SK-N-SH (cell line): ENCODE results near the gene COL15A1. TPM values are rescaled to one million over a fixed set of nuclear protein-coding genes. Genes with fewer than 3 reads are reported as not detected.

Source experiments
- CTCF ChIA-PET: fragments of 300-600, 350-600 bp; formaldehyde crosslinking; extraction: SDS; loops from one replicate; lab custom pipeline; 2021; lab: Yijun Ruan, JAX
- POLR2A ChIA-PET: fragments of 350-600 bp; sonication (Branson Sonifier 250); formaldehyde crosslinking; extraction: SDS; loops from one replicate; lab custom pipeline; 2020; ENCODE audit warnings: antibody characterized with exemption, inconsistent platforms; lab: Yijun Ruan, JAX
- DNase-seq: peaks from one replicate; pipeline ENCODE4 v3.0.0; 2012
- H2AFZ ChIP-seq: fragments of 200-600 bp; sonication (generic); 2 replicates; pipeline ENCODE4 v1.8.1; 2016; ENCODE audit warnings: antibody characterized with exemption, mild to moderate bottlenecking, low read depth
- H3F3A ChIP-seq: fragments of 200-600 bp; sonication (generic); replicated peaks from 2 replicates; pipeline ENCODE3; 2016; ENCODE audit warnings: antibody characterized with exemption, mild to moderate bottlenecking; ENCODE audit not compliant: insufficient read depth
- H3K27ac ChIP-seq, 2 experiments: fragments of 200-500 bp in 1 of 2; fragments of 200-600 bp in 1 of 2; sonication (Bioruptor generic) in 1 of 2; sonication (generic), shearing (Covaris generic) in 1 of 2; 2 replicates each; pipeline versions ENCODE4 v1.5.1 to v1.6.1; 2014 to 2016; ENCODE audit warnings: low read depth in 2 of 2, inconsistent platforms in 1 of 2, low read length in 1 of 2, mild to moderate bottlenecking in 1 of 2, mixed read lengths in 1 of 2
- H3K27me3 ChIP-seq: fragments of 200-600 bp; sonication (generic), shearing (Covaris generic); 2 replicates; pipeline ENCODE4 v1.6.1; 2016; ENCODE audit warnings: mixed run types; ENCODE audit not compliant: insufficient read depth
- H3K36me3 ChIP-seq, 2 experiments: fragments of 200-500 bp in 1 of 2; fragments of 200-600 bp in 1 of 2; sonication (Bioruptor generic) in 1 of 2; sonication (generic) in 1 of 2; replicated peaks in 1 of 2; 2 replicates each; pipeline versions ENCODE3 to v1.5.1; 2014 to 2016; ENCODE audit warnings: low read length in 1 of 2, mild to moderate bottlenecking in 1 of 2; ENCODE audit not compliant: insufficient read depth in 2 of 2, control insufficient read depth in 1 of 2
- H3K4me1 ChIP-seq, 2 experiments: fragments of 200-500 bp in 1 of 2; fragments of 200-600 bp in 1 of 2; sonication (Bioruptor generic) in 1 of 2; sonication (generic), shearing (Covaris generic) in 1 of 2; 2 replicates each; pipeline versions ENCODE4 v1.5.1 to v1.6.1; 2014 to 2016; ENCODE audit warnings: low read depth in 1 of 2, low read length in 1 of 2, mixed run types in 1 of 2; ENCODE audit not compliant: insufficient read depth in 2 of 2, control insufficient read depth in 1 of 2
- H3K4me2 ChIP-seq: fragments of 200-600 bp; sonication (generic), shearing (Covaris generic); 2 replicates; pipeline ENCODE4 v1.6.1; 2017; ENCODE audit warnings: mixed run types
- H3K4me3 ChIP-seq, 2 experiments: fragments of 200-500 bp in 1 of 2; fragments of 200-600 bp in 1 of 2; sonication (Bioruptor generic) in 1 of 2; sonication (generic), shearing (Covaris generic) in 1 of 2; 2 replicates each; pipeline versions ENCODE4 v1.5.1 to v1.8.1; 2014 to 2016; ENCODE audit warnings: low read depth in 2 of 2, inconsistent platforms in 1 of 2, low read length in 1 of 2, mild to moderate bottlenecking in 1 of 2, mixed read lengths in 1 of 2, moderate library complexity in 1 of 2
- H3K79me2 ChIP-seq: fragments of 200-600 bp; sonication (generic); 2 replicates; pipeline ENCODE4 v1.8.1; 2017; ENCODE audit warnings: mild to moderate bottlenecking; ENCODE audit not compliant: insufficient read depth
- H3K9ac ChIP-seq: fragments of 200-600 bp; sonication (generic); 2 replicates; pipeline ENCODE4 v1.6.1; 2017; ENCODE audit warnings: mixed run types
- H3K9me2 ChIP-seq: fragments of 200-600 bp; sonication (generic); 2 replicates; pipeline ENCODE4 v1.6.1; 2017; ENCODE audit warnings: mixed run types
- H3K9me3 ChIP-seq: fragments of 200-600 bp; sonication (generic); 2 replicates; pipeline ENCODE4 v1.6.1; 2017; ENCODE audit warnings: mixed run types, mild to moderate bottlenecking, moderate library complexity
- H4K20me1 ChIP-seq: fragments of 200-600 bp; sonication (generic); 2 replicates; pipeline ENCODE4 v1.6.1; 2017; ENCODE audit warnings: mild to moderate bottlenecking, mixed run types; ENCODE audit not compliant: insufficient read depth
- CHD2 ChIP-seq: fragments of 150-350 bp; IDR thresholded peaks from 2 replicates; pipeline ENCODE4 v1.6.1; 2018; ENCODE audit warnings: low read length; ENCODE audit not compliant: partially characterized antibody
- CTCF ChIP-seq: fragments of 200-600 bp; sonication (generic); IDR thresholded peaks from 2 replicates; pipeline ENCODE4 v1.6.1; 2017; ENCODE audit warnings: antibody characterized with exemption, mild to moderate bottlenecking, moderate library complexity
- ELF1 ChIP-seq: IDR thresholded peaks from 2 replicates; pipeline ENCODE4 v1.4.0; 2012
- EZH2phosphoT487 ChIP-seq: fragments of 200-600 bp; sonication (generic); IDR thresholded peaks from 2 replicates; pipeline ENCODE4 v1.6.1; 2017; ENCODE audit warnings: low read depth, mixed run types, mild to moderate bottlenecking, antibody characterized with exemption, moderate library complexity, borderline replicate concordance
- FOXM1 ChIP-seq: IDR thresholded peaks from 2 replicates; pipeline ENCODE4 v1.4.0; 2012; ENCODE audit warnings: low read depth, mild to moderate bottlenecking
- GATA2 ChIP-seq: sonication (generic); formaldehyde crosslinking; IDR thresholded peaks from 2 replicates; pipeline ENCODE4 v1.5.0; 2020; ENCODE audit warnings: mild to moderate bottlenecking, missing genetic modification reagents
- POLR2AphosphoS5 ChIP-seq: IDR thresholded peaks from 2 replicates; pipeline ENCODE4 v1.6.1; 2012; ENCODE audit warnings: low read depth, low read length
- RAD21 ChIP-seq: IDR thresholded peaks from 2 replicates; pipeline ENCODE4 v1.6.1; 2012; ENCODE audit warnings: mild to moderate bottlenecking, low read length
- RXRA ChIP-seq: IDR thresholded peaks from 2 replicates; pipeline ENCODE4 v1.4.0; 2012; ENCODE audit warnings: low read depth, mild to moderate bottlenecking, borderline replicate concordance
- SMC3 ChIP-seq: IDR thresholded peaks from 2 replicates; pipeline ENCODE4 v1.6.1; 2012; ENCODE audit warnings: low read depth, low read length, improper control_type of control experiment
- TCF12 ChIP-seq: IDR thresholded peaks from 2 replicates; pipeline ENCODE4 v1.4.0; 2012
- TEAD4 ChIP-seq: IDR thresholded peaks from 2 replicates; pipeline ENCODE4 v1.4.0; 2012; ENCODE audit warnings: mild to moderate bottlenecking, borderline replicate concordance; ENCODE audit not compliant: insufficient read depth
- YY1 ChIP-seq: IDR thresholded peaks from 2 replicates; pipeline ENCODE4 v1.4.0; 2012; ENCODE audit warnings: low read depth, mild to moderate bottlenecking
- ZBTB33 ChIP-seq: IDR thresholded peaks from 2 replicates; pipeline ENCODE4 v1.4.0; 2012; ENCODE audit warnings: low read depth, borderline replicate concordance
- WGBS: methylation state at CpG from one replicate; pipeline ENCODE4 v1.1.6; 2017; ENCODE audit warnings: low lambda C conversion rate; 5-methylcytosine and 5-hydroxymethylcytosine counted together
- polyA plus RNA-seq, 3 experiments: library from polyadenylated mRNA; depleted of rRNA; stranded (reverse); fragments of >200 nt; gene quantifications; 2 replicates each; pipeline ENCODE4 v1.2.3, GENCODE V29; 2012
- TF ChIP-seq, protein P1 (sequence below): fragments of 150-350 bp; IDR thresholded peaks from 2 replicates; pipeline ENCODE4 v1.6.1; 2016; ENCODE audit warnings: mild to moderate bottlenecking, low read depth, low read length
- TF ChIP-seq, protein P2 (sequence below): IDR thresholded peaks from 2 replicates; pipeline ENCODE4 v1.4.0; 2012; ENCODE audit warnings: low read depth
- TF ChIP-seq, protein P3 (sequence below): IDR thresholded peaks from 2 replicates; pipeline ENCODE4 v1.4.0; 2012; ENCODE audit warnings: low read depth, borderline replicate concordance
- TF ChIP-seq, protein P4 (sequence below): fragments of 150-350 bp; IDR thresholded peaks from 2 replicates; pipeline ENCODE4 v1.6.1; 2017; ENCODE audit warnings: antibody characterized with exemption, low read length, low read depth, borderline replicate concordance

COL15A1 gene
- polyA plus RNA-seq, 1 of the 3 experiments (the other 2 are of a cell fraction): 0.84 TPM

GRCh38 chr9:98992107-98992884 is 48.6 kb downstream of the COL15A1 start:
- Histone ChIP-seq H3K9ac (no peak overlapping the region), H4K20me1 (no peaks in the 10 kb centered on the region), H3K36me3 (no peaks in the 10 kb centered on the region), H3K27me3 (no peaks in the 10 kb centered on the region), H3K4me2 (no peak overlapping the region), H3K4me1 (peaks cover 0 to 7% of the 10 kb centered on the region in 2 experiments; a peak in 2 of 4 replicates), H2AFZ (no peak overlapping the region), H3K79me2 (no peaks in the 10 kb centered on the region), H3K9me2 (no peaks in the 10 kb centered on the region), H3K9me3 (no peaks in the 10 kb centered on the region), H3K27ac (no peak overlapping the region), H3K4me3 (no peak overlapping the region), H3F3A (peaks cover 14% of the 10 kb centered on the region)
- WGBS: 77% methylated on average over 9 of the region's 33 CpGs
- TF ChIP-seq TEAD4 (no peak), YY1 (no peak), EZH2phosphoT487 (no peak), ELF1 (no peak), GATA2 (CRISPR knock-in tag) (no peak)
- TF ChIP-seq, protein P1, sequence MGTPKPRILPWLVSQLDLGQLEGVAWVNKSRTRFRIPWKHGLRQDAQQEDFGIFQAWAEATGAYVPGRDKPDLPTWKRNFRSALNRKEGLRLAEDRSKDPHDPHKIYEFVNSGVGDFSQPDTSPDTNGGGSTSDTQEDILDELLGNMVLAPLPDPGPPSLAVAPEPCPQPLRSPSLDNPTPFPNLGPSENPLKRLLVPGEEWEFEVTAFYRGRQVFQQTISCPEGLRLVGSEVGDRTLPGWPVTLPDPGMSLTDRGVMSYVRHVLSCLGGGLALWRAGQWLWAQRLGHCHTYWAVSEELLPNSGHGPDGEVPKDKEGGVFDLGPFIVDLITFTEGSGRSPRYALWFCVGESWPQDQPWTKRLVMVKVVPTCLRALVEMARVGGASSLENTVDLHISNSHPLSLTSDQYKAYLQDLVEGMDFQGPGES: no peak
- POLR2A ChIA-PET: no interaction called here
- no peak for DNase-seq
- CTCF ChIA-PET: interaction anchor here (0.7 to 11.4 kb wide), 2 partner anchors 144 to 147 kb away, joined by 4 to 131 read pairs; no protein-coding TSS in a partner anchor

DNA sequence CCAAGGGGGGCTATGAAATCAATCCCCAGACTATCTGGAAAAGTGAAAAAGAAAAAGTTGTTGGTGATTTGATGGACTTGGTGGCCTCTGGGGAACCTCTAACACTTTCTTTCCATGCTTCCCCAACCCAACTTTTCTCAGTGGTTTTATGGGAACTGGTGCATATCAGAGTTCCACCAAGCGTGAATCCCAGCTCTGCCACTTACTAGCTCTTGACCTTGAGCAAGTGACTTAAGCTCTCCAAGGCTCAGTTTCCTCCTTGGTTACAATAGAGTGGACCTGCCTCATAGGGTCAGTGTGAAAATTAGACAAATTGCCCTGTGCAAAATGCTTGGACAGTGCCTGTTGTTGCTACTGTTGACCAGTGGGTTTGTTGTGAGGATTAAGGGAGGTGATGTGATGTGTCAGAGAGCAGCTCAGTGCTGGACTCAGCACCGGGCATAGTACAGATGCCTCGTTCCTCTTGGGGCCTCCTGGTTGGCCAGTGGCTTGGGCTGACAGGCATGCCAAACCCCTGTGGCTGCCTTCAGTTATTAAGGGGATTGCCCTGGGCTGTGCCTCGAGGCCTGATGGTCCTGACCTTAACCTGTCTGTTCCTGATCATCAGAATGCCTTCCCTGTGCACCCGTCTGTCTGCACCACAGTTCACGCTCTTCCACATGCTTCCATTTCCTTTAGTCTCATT is 49.3 kb downstream of the COL15A1 start:
- Histone ChIP-seq H3K4me3 (no peak overlapping the region), H3K4me2 (no peak overlapping the region), H3K9me2 (no peaks in the 10 kb centered on the region), H2AFZ (no peak overlapping the region), H3K27ac (no peak overlapping the region), H3K27me3 (no peaks in the 10 kb centered on the region), H3K9ac (no peak overlapping the region), H3K9me3 (no peaks in the 10 kb centered on the region), H3K36me3 (no peaks in the 10 kb centered on the region), H3K4me1 (peaks cover 0 to 7% of the 10 kb centered on the region in 2 experiments; a peak in 2 of 4 replicates), H3F3A (peaks cover 14% of the 10 kb centered on the region), H4K20me1 (no peaks in the 10 kb centered on the region), H3K79me2 (no peaks in the 10 kb centered on the region)
- DNase-seq: no peak
- ChIA-PET POLR2A (no interaction called here), CTCF (interaction anchor here (0.7 to 11.4 kb wide), 3 partner anchors 145 to 154 kb away, joined by 3 to 131 read pairs (median 4); no protein-coding TSS in a partner anchor)
- 74% methylated on average over 6 of the region's 6 CpGs for WGBS
- TF ChIP-seq RAD21: no peak
- no peak for TF ChIP-seq YY1
- TF ChIP-seq POLR2AphosphoS5: no peak
- TF ChIP-seq RXRA: no peak
- TF ChIP-seq, protein P2, sequence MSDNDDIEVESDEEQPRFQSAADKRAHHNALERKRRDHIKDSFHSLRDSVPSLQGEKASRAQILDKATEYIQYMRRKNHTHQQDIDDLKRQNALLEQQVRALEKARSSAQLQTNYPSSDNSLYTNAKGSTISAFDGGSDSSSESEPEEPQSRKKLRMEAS: no peak
- TF ChIP-seq, protein P3, sequence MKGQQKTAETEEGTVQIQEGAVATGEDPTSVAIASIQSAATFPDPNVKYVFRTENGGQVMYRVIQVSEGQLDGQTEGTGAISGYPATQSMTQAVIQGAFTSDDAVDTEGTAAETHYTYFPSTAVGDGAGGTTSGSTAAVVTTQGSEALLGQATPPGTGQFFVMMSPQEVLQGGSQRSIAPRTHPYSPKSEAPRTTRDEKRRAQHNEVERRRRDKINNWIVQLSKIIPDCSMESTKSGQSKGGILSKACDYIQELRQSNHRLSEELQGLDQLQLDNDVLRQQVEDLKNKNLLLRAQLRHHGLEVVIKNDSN: no peak
- no peak for TF ChIP-seq CHD2
- TF ChIP-seq SMC3: no peak
- TF ChIP-seq, protein P4, sequence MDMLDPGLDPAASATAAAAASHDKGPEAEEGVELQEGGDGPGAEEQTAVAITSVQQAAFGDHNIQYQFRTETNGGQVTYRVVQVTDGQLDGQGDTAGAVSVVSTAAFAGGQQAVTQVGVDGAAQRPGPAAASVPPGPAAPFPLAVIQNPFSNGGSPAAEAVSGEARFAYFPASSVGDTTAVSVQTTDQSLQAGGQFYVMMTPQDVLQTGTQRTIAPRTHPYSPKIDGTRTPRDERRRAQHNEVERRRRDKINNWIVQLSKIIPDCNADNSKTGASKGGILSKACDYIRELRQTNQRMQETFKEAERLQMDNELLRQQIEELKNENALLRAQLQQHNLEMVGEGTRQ: no peak
- no peak for TF ChIP-seq ZBTB33
- TF ChIP-seq TCF12: no peak
- no peak for TF ChIP-seq CTCF
- no peak for TF ChIP-seq FOXM1
- no peak for TF ChIP-seq GATA2 (CRISPR knock-in tag)
